Stimulated activated memory B cell treated with anti-CD40 and anti-IgM and Interleukin-4, amounts not matched to agents 10 μg/mL and 1 μg/mL and 100 μg/mL, for 72 hours (primary cell): ENCODE measurements around the gene ARCN1.
"Not testable (repeated sequence)": the region's sequence is repeated elsewhere in the genome, so short reads cannot be mapped to it uniquely, and the experiment has no call there.

ENCODE experiments used
- ATAC-seq: fragments of 150-1000 bp; cut with Tn5 transposase; 2 replicates; pipeline ENCODE4 v1.10.0; 2021
- H3K27ac Mint-ChIP-seq: one replicate; pipeline ENCODE4 v1.8.0; 2022; ENCODE audit warnings: mild to moderate bottlenecking, mixed read lengths
- H3K27me3 Mint-ChIP-seq: one replicate; pipeline ENCODE4 v1.8.0; 2022; ENCODE audit warnings: mixed read lengths
- H3K36me3 Mint-ChIP-seq: one replicate; pipeline ENCODE4 v1.8.0; 2022; ENCODE audit warnings: mixed read lengths
- H3K4me1 Mint-ChIP-seq: one replicate; pipeline ENCODE4 v1.8.0; 2022; ENCODE audit warnings: mixed read lengths
- H3K4me3 Mint-ChIP-seq: one replicate; pipeline ENCODE4 v1.8.0; 2022; ENCODE audit warnings: mild to moderate bottlenecking, moderate library complexity, mixed read lengths
- H3K9me3 Mint-ChIP-seq: one replicate; pipeline ENCODE4 v1.8.0; 2022; ENCODE audit warnings: mixed read lengths

The ARCN1 gene

GRCh38 chr11:118533769-118534729, 38.2 kb upstream of the ARCN1 start:
- ATAC-seq: no peak
- no peak overlapping the region for H3K4me3 Mint-ChIP-seq
- peaks cover 12% of the 10 kb centered on the region for H3K36me3 Mint-ChIP-seq

GRCh38 chr11:118535261-118535660, 36.9 kb upstream of the ARCN1 start:
- Mint-ChIP-seq H3K27ac (no peak overlapping the region), H3K9me3 (no peaks in the 10 kb centered on the region), H3K4me3 (no peak overlapping the region), H3K27me3 (no peaks in the 10 kb centered on the region), H3K36me3 (peaks cover 12% of the 10 kb centered on the region), H3K4me1 (peaks cover 12% of the 10 kb centered on the region)
- no peak for ATAC-seq

More at GRCh38 chr11:118533769-118534729, 38.2 kb upstream of the ARCN1 start:
- H3K9me3 Mint-ChIP-seq: no peaks in the 10 kb centered on the region
- no peak overlapping the region for H3K27ac Mint-ChIP-seq
- peaks cover 24% of the 10 kb centered on the region for H3K4me1 Mint-ChIP-seq
- no peaks in the 10 kb centered on the region for H3K27me3 Mint-ChIP-seq

GRCh38 chr11:118536726-118537125, 35.5 kb upstream of the ARCN1 start:
- peaks cover 19% of the 10 kb centered on the region for H3K36me3 Mint-ChIP-seq
- no peaks in the 10 kb centered on the region for H3K27me3 Mint-ChIP-seq
- H3K4me3 Mint-ChIP-seq: no peak overlapping the region
- no peaks in the 10 kb centered on the region for H3K9me3 Mint-ChIP-seq
- H3K4me1 Mint-ChIP-seq: peaks cover 4% of the 10 kb centered on the region
- H3K27ac Mint-ChIP-seq: no peak overlapping the region
- ATAC-seq: no peak

- Mint-ChIP-seq H3K27me3 (no peaks in the 10 kb centered on the region), H3K9me3 (no peaks in the 10 kb centered on the region), H3K4me1 (no peaks in the 10 kb centered on the region), H3K4me3 (no peak overlapping the region), H3K36me3 (peaks cover 19% of the 10 kb centered on the region), H3K27ac (no peak overlapping the region)
- no peak for ATAC-seq
These were observed 34.7 kb upstream of the ARCN1 start for GRCh38 chr11:118537409-118537980.

- H3K36me3 Mint-ChIP-seq: peaks cover 30% of the 10 kb centered on the region
- H3K4me3 Mint-ChIP-seq: no peak overlapping the region
- H3K9me3 Mint-ChIP-seq: no peaks in the 10 kb centered on the region
- H3K27ac Mint-ChIP-seq: no peak overlapping the region
- no peaks in the 10 kb centered on the region for H3K4me1 Mint-ChIP-seq
- H3K27me3 Mint-ChIP-seq: no peaks in the 10 kb centered on the region
- no peak for ATAC-seq
These were observed 28.1 kb upstream of the ARCN1 start for GRCh38 chr11:118544010-118544646.

GRCh38 chr11:118544647-118545010, 27.6 kb upstream of the ARCN1 start:
- Mint-ChIP-seq H3K27ac (no peak overlapping the region), H3K4me3 (no peak overlapping the region), H3K36me3 (peaks cover 30% of the 10 kb centered on the region), H3K4me1 (no peaks in the 10 kb centered on the region), H3K9me3 (no peaks in the 10 kb centered on the region), H3K27me3 (no peaks in the 10 kb centered on the region)
- no peak for ATAC-seq

GRCh38 chr11:118545533-118545932, 26.7 kb upstream of the ARCN1 start:
- Mint-ChIP-seq H3K4me1 (no peaks in the 10 kb centered on the region), H3K9me3 (no peaks in the 10 kb centered on the region), H3K27ac (no peak overlapping the region), H3K4me3 (no peak overlapping the region), H3K36me3 (peaks cover 30% of the 10 kb centered on the region), H3K27me3 (no peaks in the 10 kb centered on the region)
- no peak for ATAC-seq

- Mint-ChIP-seq H3K36me3 (peaks cover 36% of the 10 kb centered on the region), H3K4me3 (no peak overlapping the region), H3K4me1 (no peaks in the 10 kb centered on the region), H3K27ac (no peak overlapping the region), H3K27me3 (no peaks in the 10 kb centered on the region), H3K9me3 (no peaks in the 10 kb centered on the region)
- no peak for ATAC-seq
These were observed 25.1 kb upstream of the ARCN1 start for GRCh38 chr11:118547132-118547531.

GRCh38 chr11:118552341-118552740, 19.9 kb upstream of the ARCN1 start:
- H3K9me3 Mint-ChIP-seq: no peaks in the 10 kb centered on the region
- peaks cover 46% of the 10 kb centered on the region for H3K36me3 Mint-ChIP-seq
- no peak overlapping the region for H3K4me3 Mint-ChIP-seq
- no peaks in the 10 kb centered on the region for H3K27me3 Mint-ChIP-seq
- H3K27ac Mint-ChIP-seq: no peak overlapping the region
- no peaks in the 10 kb centered on the region for H3K4me1 Mint-ChIP-seq
- no peak for ATAC-seq

GRCh38 chr11:118560806-118561205, 11.4 kb upstream of the ARCN1 start:
- no peaks in the 10 kb centered on the region for H3K27me3 Mint-ChIP-seq
- no peak overlapping the region for H3K27ac Mint-ChIP-seq
- no peak overlapping the region for H3K4me3 Mint-ChIP-seq
- no peak for ATAC-seq
- H3K4me1 Mint-ChIP-seq: peaks cover 18% of the 10 kb centered on the region
- H3K36me3 Mint-ChIP-seq: peaks cover 46% of the 10 kb centered on the region
- H3K9me3 Mint-ChIP-seq: no peaks in the 10 kb centered on the region

- peaks cover 30% of the 10 kb centered on the region for H3K36me3 Mint-ChIP-seq
- H3K9me3 Mint-ChIP-seq: no peaks in the 10 kb centered on the region
- H3K27me3 Mint-ChIP-seq: no peaks in the 10 kb centered on the region
- peak overlapping the region; percentile 72 for H3K4me3 Mint-ChIP-seq
- no peak for ATAC-seq
- peak overlapping the region; percentile 91 for H3K27ac Mint-ChIP-seq
- peaks cover 22% of the 10 kb centered on the region for H3K4me1 Mint-ChIP-seq
These were observed 7.2 kb upstream of the ARCN1 start for GRCh38 chr11:118565051-118565450.

- Mint-ChIP-seq H3K4me1 (peaks cover 41% of the 10 kb centered on the region), H3K9me3 (no peaks in the 10 kb centered on the region), H3K4me3 (no peak overlapping the region), H3K27me3 (no peaks in the 10 kb centered on the region), H3K36me3 (peaks cover 5% of the 10 kb centered on the region), H3K27ac (no peak overlapping the region)
- ATAC-seq: no peak
These were observed 2.5 kb upstream of the ARCN1 start for GRCh38 chr11:118569670-118570069.

- peak overlapping the region; percentile 84 for H3K27ac Mint-ChIP-seq
- H3K36me3 Mint-ChIP-seq: peaks cover 6% of the 10 kb centered on the region
- H3K27me3 Mint-ChIP-seq: no peaks in the 10 kb centered on the region
- no peak overlapping the region for H3K4me3 Mint-ChIP-seq
- ATAC-seq: no peak
- H3K9me3 Mint-ChIP-seq: no peaks in the 10 kb centered on the region
- peaks cover 42% of the 10 kb centered on the region for H3K4me1 Mint-ChIP-seq
These were observed 1.4 kb upstream of the ARCN1 start for GRCh38 chr11:118570787-118571186.

GRCh38 chr11:118571701-118572060, 528 bp upstream of the ARCN1 start:
- not testable (repeated sequence) for H3K9me3 Mint-ChIP-seq, H3K27me3 Mint-ChIP-seq, ATAC-seq, H3K36me3 Mint-ChIP-seq
- Mint-ChIP-seq H3K4me1 (peaks cover 45% of the 10 kb centered on the region), H3K4me3 (peak overlapping the region; percentile 95), H3K27ac (peak overlapping the region; percentile 84)

GRCh38 chr11:118572981-118573550, 857 bp downstream of the ARCN1 start:
- peaks cover 56% of the 10 kb centered on the region for H3K4me1 Mint-ChIP-seq
- no peaks in the 10 kb centered on the region for H3K9me3 Mint-ChIP-seq
- ATAC-seq: peak; percentile 48
- peak overlapping the region; percentile 84 for H3K27ac Mint-ChIP-seq
- peak overlapping the region; percentile 95 for H3K4me3 Mint-ChIP-seq
- peaks cover 15% of the 10 kb centered on the region for H3K36me3 Mint-ChIP-seq
- no peaks in the 10 kb centered on the region for H3K27me3 Mint-ChIP-seq
